H1 (cell line): ENCODE data around the gene MTF2. TPM values are rescaled to one million over a fixed set of nuclear protein-coding genes. Genes with fewer than 3 reads are reported as not detected.

Experiments used
- SAP30 ChIP-seq: fragments of 300-600 bp; sonication (generic); IDR thresholded peaks from 2 replicates; pipeline ENCODE4 v1.7.1; 2012; ENCODE audit warnings: low read length, moderate library complexity, mild to moderate bottlenecking, inconsistent platforms; ENCODE audit not compliant: insufficient read depth, insufficient replicate concordance
- SP4 ChIP-seq: IDR thresholded peaks from 2 replicates; pipeline ENCODE4 v1.6.1; 2012; ENCODE audit warnings: low read length, inconsistent platforms
- TEAD4 ChIP-seq: IDR thresholded peaks from 2 replicates; pipeline ENCODE4 v1.6.1; 2012; ENCODE audit warnings: low read depth, low read length, inconsistent platforms, mixed read lengths
- polyA plus RNA-seq, 7 experiments: library from polyadenylated mRNA; depleted of rRNA in 3 of 7; stranded (reverse) in 5 of 7; unstranded in 2 of 7; fragments of >200 nt in 5 of 7; fragments of 200-250 nt in 2 of 7; gene quantifications; 1 replicate in 5 of 7; 2 replicates in 1 of 7; 4 replicates in 1 of 7; pipeline versions ENCODE4 v1.2.1 to v1.2.3, GENCODE V29; 2011 to 2013; ENCODE audit warnings: missing spikeins in 2 of 7, mixed read lengths in 2 of 7
- total RNA-seq: library from RNA; stranded (reverse); fragmentation: NEBNext Ultra II Directional; extraction: Animal tissue kit (Norgen Biotek cat#: 25700); gene quantifications from 2 replicates; pipeline ENCODE4 v1.2.1, GENCODE V29; 2021

MTF2 gene
- total and polyA plus RNA-seq, 2 of the 8 experiments (the other 6 are each of a cell fraction or from before 2014, with no cell fraction given): 72.1 to 102 TPM

- no peak for TF ChIP-seq SP4
- no peak for TF ChIP-seq TEAD4
- no peak for TF ChIP-seq SAP30
These were observed 92.5 kb downstream of the MTF2 start (continued) for GRCh38 chr1:93171549-93172034.
